Pancreas (tissue), 10 donors: ENCODE measurements around the gene ZNF888. TPM values are rescaled to one million over a fixed set of nuclear protein-coding genes. Genes with fewer than 3 reads are reported as not detected.
"Not testable (repeated sequence)": the region's sequence is repeated elsewhere in the genome, so short reads cannot be mapped to it uniquely, and the experiment has no call there.

Experiments used
- ATAC-seq, 4 donors: fragments of 200-7000 bp; cut with Tn5 transposase; one replicate each; pipeline versions ENCODE4 v1.8.0 to v1.9.1; 2020; ENCODE audit warnings: mild to moderate bottlenecking in 4 of 4, moderate library complexity in 4 of 4
- DNase-seq, 6 donors: peaks; one replicate each; pipeline ENCODE4 v3.0.0-alpha.2; 2020
- FAIRE-seq: peaks from 2 replicates; lab custom pipeline; 2012; peaks lifted over from hg19 to GRCh38; lab: Jason Lieb, UNC
- H3K27ac ChIP-seq, 4 donors: fragments of 200-600 bp; sonication (generic); 1 replicate in 3 of 4; 2 replicates in 1 of 4; pipeline versions ENCODE4 v1.5.0 to v1.8.0; 2020
- H3K27me3 ChIP-seq, 4 donors: fragments of 200-600 bp; one replicate each; pipeline ENCODE4 v1.8.0; 2021
- H3K36me3 ChIP-seq, 3 donors: fragments of 200-600 bp; sonication (generic) in 1 of 3; one replicate each; pipeline versions ENCODE4 v1.5.0 to v1.8.0; 2020 to 2021
- H3K4me1 ChIP-seq, 3 donors: fragments of 200-600 bp; one replicate each; pipeline ENCODE4 v1.8.0; 2021
- H3K4me3 ChIP-seq, 4 donors: fragments of 200-600 bp; sonication (generic) in 2 of 4; one replicate each; pipeline versions ENCODE4 v1.5.0 to v1.8.0; 2020 to 2021
- H3K9me3 ChIP-seq, 4 donors: fragments of 200-600 bp; one replicate each; pipeline ENCODE4 v1.8.0; 2021
- CTCF ChIP-seq, 4 donors: fragments of 200-600 bp; sonication (generic) in 3 of 4; IDR thresholded peaks; one replicate each; pipeline versions ENCODE4 v1.5.0 to v1.8.0; 2021; ENCODE audit warnings: antibody characterized with exemption in 4 of 4
- whole genome bisulfite sequencing, 2 donors: extraction: QIAGEN DNeasy Blood & Tissue Kit; methylation state at CpG; one replicate each; pipeline ENCODE4 v1.1.7; 2013; 5-methylcytosine and 5-hydroxymethylcytosine counted together
- intact Hi-C, 3 donors: fragments of 100-400 bp; cut with DNase I; formaldehyde crosslinking; loops; one replicate each; pipeline versions ENCODE4 v1.11.1 to v1.14.2; 2022
- polyA plus RNA-seq, 2 donors: library from polyadenylated mRNA; stranded (reverse); fragments of 200-250 nt; gene quantifications; one replicate each; pipeline ENCODE4 v1.2.3, GENCODE V29; 2013
- total RNA-seq, 6 donors: library from RNA; stranded (reverse); fragmentation: NEBNext Ultra II Directional in 4 of 6; extraction: Animal tissue kit (Norgen Biotek cat#: 25700) in 4 of 6; gene quantifications; one replicate each; pipeline versions ENCODE4 v1.2.1 to v1.2.4, GENCODE V29; 2021 to 2023
- donor health status: healthy with polysubstance abuse.
- donor health status: DM: no; HTN: no; CAD: no; lungs with moderate emphysema.
- donor health status: DM: no; HTN: no; CAD: no.
- donor health status: control.
- donor health status: control.
- donor health status: Bipolar disorder and iron deficiency.
- donor health status: DM: yes; HTN: yes; CAD: no.
- donor health status: DM: no; HTN: no; CAD: no.
- donor health status: DM: no; HTN: no; CAD: no.
- donor health status: DM: yes; HTN: yes; CAD: no.

ZNF888 gene
- total and polyA plus RNA-seq, 8 donors = 4.0 to 10.8 (median 5.4) TPM

- H3K36me3 ChIP-seq = peaks cover 0 to 8% (median 2%) of the 10 kb centered on the region in 3 donors
- DNase-seq (peak in 5 of 6 donors; percentile 35 to 68 (median 49)), ATAC-seq (peak; percentile 25 to 58 (median 42)), FAIRE-seq (no peak)
- H3K27ac ChIP-seq = peak overlapping the region; percentile 51 to 92 (median 70)
- 48 to 50% methylated on average over 18 of the region's 18 CpGs for WGBS, 2 donors
- H3K4me1 ChIP-seq = peaks cover 0 to 5% (median 0%) of the 10 kb centered on the region in 3 donors
- no peaks in the 10 kb centered on the region for H3K9me3 ChIP-seq
- no peak for TF ChIP-seq CTCF (IDR thresholded peaks at IDR 0.05)
- intact Hi-C loops = no loop called here
- H3K27me3 ChIP-seq = no peaks in the 10 kb centered on the region
- peak overlapping the region in 3 of 4 donors; percentile 52 to 59 (median 56) for H3K4me3 ChIP-seq
Measured at GRCh38 chr19:52923778-52924593, 758 bp upstream of the ZNF888 start.

- H3K4me1 ChIP-seq = peaks cover 0 to 5% (median 0%) of the 10 kb centered on the region in 3 donors
- no peak overlapping the region for H3K4me3 ChIP-seq
- no peak overlapping the region for H3K27ac ChIP-seq
- WGBS, 2 donors = 96 to 98% methylated on average over 5 of the region's 5 CpGs
- FAIRE-seq (no peak), DNase-seq (no peak), ATAC-seq (no peak)
- no peaks in the 10 kb centered on the region for H3K27me3 ChIP-seq
- no peak for TF ChIP-seq CTCF (IDR thresholded peaks at IDR 0.05)
- no peaks in the 10 kb centered on the region for H3K9me3 ChIP-seq
- intact Hi-C loops = no loop called here
- peaks cover 0 to 19% (median 0%) of the 10 kb centered on the region in 3 donors for H3K36me3 ChIP-seq
Measured at GRCh38 chr19:52917531-52917930, 5.7 kb downstream of the ZNF888 start.

GRCh38 chr19:52910648-52911047 is 12.6 kb downstream of the ZNF888 start:
- ATAC-seq (no peak), DNase-seq (no peak), FAIRE-seq (no peak)
- peaks cover 0 to 32% (median 6%) of the 10 kb centered on the region in 3 donors for H3K36me3 ChIP-seq
- H3K9me3 ChIP-seq = no peaks in the 10 kb centered on the region
- no peaks in the 10 kb centered on the region for H3K27me3 ChIP-seq
- no peak for TF ChIP-seq CTCF (IDR thresholded peaks at IDR 0.05)
- no peak overlapping the region for H3K27ac ChIP-seq
- H3K4me1 ChIP-seq = no peaks in the 10 kb centered on the region
- intact Hi-C loops = no loop called here
- no peak overlapping the region for H3K4me3 ChIP-seq
- WGBS, 2 donors = 94 to 100% methylated on average over 1 of the region's 1 CpG

GRCh38 chr19:52904052-52904780 is 19.0 kb downstream of the ZNF888 start:
- H3K9me3 ChIP-seq, H3K27me3 ChIP-seq, H3K4me3 ChIP-seq, DNase-seq, intact Hi-C loops, FAIRE-seq, H3K4me1 ChIP-seq: not testable (repeated sequence)
- ATAC-seq = peak in 1 of 4 donors; percentile 46
- H3K36me3 ChIP-seq = peaks cover 0 to 16% (median 6%) of the 10 kb centered on the region in 3 donors
- WGBS, 2 donors = 68 to 69% methylated on average over 16 of the region's 16 CpGs
- H3K27ac ChIP-seq = peak overlapping the region; percentile 42 to 68 (median 49)

GRCh38 chr19:52901842-52902241 is 21.4 kb downstream of the ZNF888 start:
- DNase-seq = no peak
- Histone ChIP-seq H3K36me3 (peaks cover 0 to 7% (median 0%) of the 10 kb centered on the region in 3 donors), H3K9me3 (no peaks in the 10 kb centered on the region), H3K27ac (no peak overlapping the region), H3K4me1 (peaks cover 0 to 7% (median 0%) of the 10 kb centered on the region in 3 donors), H3K4me3 (no peak overlapping the region), H3K27me3 (no peaks in the 10 kb centered on the region)
- intact Hi-C loops = no loop called here
- ATAC-seq = no peak
- FAIRE-seq = no peak
- 29 to 33% methylated on average over 3 of the region's 3 CpGs for WGBS, 2 donors
- no peak for TF ChIP-seq CTCF (IDR thresholded peaks at IDR 0.05)

GRCh38 chr19:52898596-52898995 is 24.6 kb downstream of the ZNF888 start:
- WGBS, 2 donors = 80 to 83% methylated on average over 10 of the region's 10 CpGs
- ATAC-seq, H3K9me3 ChIP-seq, H3K27ac ChIP-seq, FAIRE-seq, intact Hi-C loops, H3K36me3 ChIP-seq, DNase-seq, H3K4me3 ChIP-seq, H3K4me1 ChIP-seq, H3K27me3 ChIP-seq: not testable (repeated sequence)
